Hepatocyte (in vitro differentiated cells): ENCODE results near the gene RASGEF1C. TPM values are rescaled to one million over a fixed set of nuclear protein-coding genes. Genes with fewer than 3 reads are reported as not detected.
A peak's percentile ranks its signal among the peaks of the same experiment; 100 is the strongest.

Experiments used
- DNase-seq: peaks from one replicate; pipeline ENCODE4 v3.0.0-alpha.2; 2016; ENCODE audit warnings: low spot score
- H2AFZ ChIP-seq: fragments of 200-600 bp; sonication (generic); 2 replicates; pipeline ENCODE4 v1.6.0; 2016; ENCODE audit warnings: antibody characterized with exemption, mild to moderate bottlenecking
- H3K27ac ChIP-seq: fragments of 200-600 bp; sonication (generic); 2 replicates; pipeline ENCODE4 v1.5.1; 2016; ENCODE audit warnings: mild to moderate bottlenecking
- H3K27me3 ChIP-seq: fragments of 200-600 bp; sonication (generic); 2 replicates; pipeline ENCODE4 v1.6.1; 2016
- H3K36me3 ChIP-seq: fragments of 200-600 bp; sonication (generic); replicated peaks from 2 replicates; pipeline ENCODE4 v1.5.1; 2016; ENCODE audit warnings: low read depth; ENCODE audit not compliant: insufficient read depth
- H3K4me1 ChIP-seq: fragments of 200-600 bp; sonication (generic); 2 replicates; pipeline ENCODE4 v1.5.1; 2016; ENCODE audit warnings: mild to moderate bottlenecking, moderate library complexity; ENCODE audit not compliant: insufficient read depth
- H3K4me2 ChIP-seq: fragments of 200-600 bp; sonication (generic); 2 replicates; pipeline ENCODE4 v1.6.0; 2016
- H3K4me3 ChIP-seq: fragments of 200-600 bp; sonication (generic); 2 replicates; pipeline ENCODE4 v1.5.1; 2016; ENCODE audit warnings: mild to moderate bottlenecking
- H3K79me2 ChIP-seq: fragments of 200-600 bp; sonication (generic); 2 replicates; pipeline ENCODE4 v1.6.0; 2017; ENCODE audit warnings: mild to moderate bottlenecking
- H3K9me2 ChIP-seq: fragments of 200-600 bp; sonication (generic); replicated peaks from 2 replicates; pipeline ENCODE4 v1.6.0; 2017; ENCODE audit warnings: mild to moderate bottlenecking; ENCODE audit not compliant: insufficient read depth
- H3K9me3 ChIP-seq: fragments of 200-600 bp; sonication (generic); 2 replicates; pipeline ENCODE4 v1.5.1; 2016; ENCODE audit warnings: low read depth, mild to moderate bottlenecking
- H4K20me1 ChIP-seq: fragments of 200-600 bp; sonication (generic); 2 replicates; pipeline ENCODE4 v1.6.0; 2016; ENCODE audit warnings: mild to moderate bottlenecking; ENCODE audit not compliant: insufficient read depth, poor library complexity, severe bottlenecking
- CTCF ChIP-seq: fragments of 200-600 bp; sonication (generic); IDR thresholded peaks from 2 replicates; pipeline ENCODE4 v1.5.1; 2016; ENCODE audit warnings: antibody characterized with exemption, mild to moderate bottlenecking; ENCODE audit not compliant: poor library complexity
- EZH2 ChIP-seq: fragments of 200-600 bp; sonication (generic); IDR thresholded peaks from 2 replicates; pipeline ENCODE4 v1.6.1; 2016; ENCODE audit warnings: antibody characterized with exemption, mild to moderate bottlenecking, borderline replicate concordance
- EZH2phosphoT487 ChIP-seq: fragments of 200-600 bp; sonication (generic); IDR thresholded peaks from one replicate; pipeline ENCODE4 v1.6.1; 2018; ENCODE audit warnings: antibody characterized with exemption, mild to moderate bottlenecking, low read depth, moderate library complexity; ENCODE audit not compliant: unreplicated experiment, severe bottlenecking
- WGBS: methylation state at CpG from one replicate; pipeline ENCODE4 v1.1.6; 2016; ENCODE audit warnings: low lambda C conversion rate; ENCODE audit errors: missing lambda C conversion rate; 5-methylcytosine and 5-hydroxymethylcytosine counted together
- polyA plus RNA-seq: library from polyadenylated mRNA; unstranded; fragments of >200 nt; fragmentation: Nextera tagmentation; extraction: Ambion mirVana; gene quantifications from 2 replicates; pipeline ENCODE4 v1.2.1, GENCODE V29; 2016
- total RNA-seq: library from RNA; depleted of rRNA; stranded (reverse); fragments of >200 nt; gene quantifications from 2 replicates; pipeline ENCODE4 v1.2.3, GENCODE V29; 2014

RASGEF1C gene
- total and polyA plus RNA-seq, 2 experiments from 2014 or later: not detected

- peaks cover 28% of the 10 kb centered on the region for H4K20me1 ChIP-seq
- no peak for DNase-seq
- peak overlapping the region; percentile 17 for H3K4me2 ChIP-seq
- WGBS: 96% methylated on average over 19 of the region's 25 CpGs
- no peak for TF ChIP-seq EZH2phosphoT487
- no peak for TF ChIP-seq EZH2
- TF ChIP-seq CTCF: no peak
- H3K79me2 ChIP-seq: peaks cover 32% of the 10 kb centered on the region
- no peaks in the 10 kb centered on the region for H3K36me3 ChIP-seq
- no peak overlapping the region for H2AFZ ChIP-seq
- H3K4me3 ChIP-seq: no peak overlapping the region
- H3K27me3 ChIP-seq: no peaks in the 10 kb centered on the region
- no peaks in the 10 kb centered on the region for H3K9me3 ChIP-seq
- peak overlapping the region; percentile 100 for H3K27ac ChIP-seq
- peaks cover 11% of the 10 kb centered on the region for H3K4me1 ChIP-seq
- H3K9me2 ChIP-seq: no peaks in the 10 kb centered on the region
Measured at GRCh38 chr5:180072556-180072955, 136.5 kb downstream of the RASGEF1C start.

DNA sequence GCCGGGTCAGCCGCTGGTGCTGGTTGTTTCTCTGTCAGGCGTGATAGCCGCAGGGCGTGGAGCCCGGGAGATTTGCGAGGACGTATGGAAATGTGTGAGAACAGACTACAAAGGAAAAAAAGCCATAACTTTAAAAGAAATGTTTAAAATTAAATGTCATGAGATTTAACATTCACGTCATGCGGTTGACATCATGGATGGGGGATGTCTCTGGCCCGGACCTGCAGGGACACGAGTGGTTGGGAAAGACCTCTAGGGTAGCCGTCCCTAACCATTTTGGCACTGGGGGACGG is 136.8 kb downstream of the RASGEF1C start:
- Histone ChIP-seq H3K79me2 (peaks cover 36% of the 10 kb centered on the region), H3K4me2 (peak overlapping the region; percentile 17), H3K27me3 (no peaks in the 10 kb centered on the region), H3K36me3 (no peaks in the 10 kb centered on the region), H4K20me1 (peaks cover 29% of the 10 kb centered on the region), H3K9me3 (no peaks in the 10 kb centered on the region), H3K9me2 (no peaks in the 10 kb centered on the region), H3K4me1 (peaks cover 11% of the 10 kb centered on the region), H3K4me3 (no peak overlapping the region), H3K27ac (peak overlapping the region; percentile 100), H2AFZ (peak overlapping the region; percentile 7)
- TF ChIP-seq CTCF (no peak), EZH2phosphoT487 (no peak)
- DNase-seq: no peak
- WGBS: 24% methylated on average over 13 of the region's 14 CpGs

DNA sequence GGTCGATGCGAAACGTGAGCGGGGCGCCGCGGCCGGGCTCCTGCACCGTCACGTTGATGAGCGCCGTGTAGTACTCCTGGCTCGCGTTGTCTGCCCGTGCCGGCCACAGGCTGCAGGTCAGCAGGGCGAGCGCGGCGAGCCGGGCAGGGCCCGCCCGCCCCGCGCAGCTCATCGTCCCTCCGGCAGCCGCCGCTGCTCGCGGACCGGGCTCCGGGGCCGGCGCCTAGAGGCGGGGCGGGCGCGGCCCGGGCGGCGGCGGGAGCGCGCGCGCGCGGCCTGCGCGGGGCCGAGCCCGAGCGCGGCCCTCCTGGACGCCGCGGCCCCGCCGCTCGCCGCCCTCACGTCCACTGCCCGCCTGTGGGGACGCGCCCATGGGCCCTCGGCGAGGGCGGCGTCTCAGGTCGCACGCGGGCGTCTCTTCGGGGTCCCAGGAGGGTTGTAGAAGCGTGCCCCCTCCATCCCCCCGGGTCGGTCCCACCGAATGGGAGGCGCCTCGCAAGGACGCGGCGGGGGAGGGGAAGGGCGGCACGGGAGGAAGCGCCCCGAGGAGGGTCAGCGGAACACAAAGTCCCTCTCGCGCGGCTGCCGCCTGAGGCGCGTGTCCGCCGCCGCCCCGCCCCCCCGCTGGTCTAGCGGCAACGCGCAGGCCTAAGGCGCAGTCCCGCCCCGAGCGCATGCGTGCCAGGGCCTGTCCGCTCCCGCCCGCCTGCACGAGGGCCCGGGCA is 137.3 kb downstream of the RASGEF1C start, which contains the start of gene RNF130:
Gene RNF130 (minus strand): TSS at position 229 of the 725 bp plus-strand sequence. CDS start 57 bp downstream, at position 172.
- peak within 1 kb of the TSS; percentile 75 for H2AFZ ChIP-seq
- WGBS: 2% methylated on average over 26 of the region's 113 CpGs
- TF ChIP-seq CTCF: no peak

More for the DNA sequence above, 137.3 kb downstream of the RASGEF1C start, which contains the start of gene RNF130:
- Histone ChIP-seq H3K27ac (peak within 1 kb of the TSS; percentile 100), H3K27me3 (no peaks in the 10 kb centered on the region), H3K4me1 (peaks cover 11% of the 10 kb centered on the region), H3K79me2 (peaks cover 41% of the 10 kb centered on the region), H4K20me1 (peaks cover 29% of the 10 kb centered on the region), H3K4me2 (peak within 1 kb of the TSS; percentile 73), H3K9me3 (no peaks in the 10 kb centered on the region), H3K9me2 (no peaks in the 10 kb centered on the region), H3K4me3 (peak within 1 kb of the TSS; percentile 90), H3K36me3 (no peaks in the 10 kb centered on the region)
- DNase-seq: peak; percentile 98
